ENCODE measurements around the gene NANS.

DNA sequence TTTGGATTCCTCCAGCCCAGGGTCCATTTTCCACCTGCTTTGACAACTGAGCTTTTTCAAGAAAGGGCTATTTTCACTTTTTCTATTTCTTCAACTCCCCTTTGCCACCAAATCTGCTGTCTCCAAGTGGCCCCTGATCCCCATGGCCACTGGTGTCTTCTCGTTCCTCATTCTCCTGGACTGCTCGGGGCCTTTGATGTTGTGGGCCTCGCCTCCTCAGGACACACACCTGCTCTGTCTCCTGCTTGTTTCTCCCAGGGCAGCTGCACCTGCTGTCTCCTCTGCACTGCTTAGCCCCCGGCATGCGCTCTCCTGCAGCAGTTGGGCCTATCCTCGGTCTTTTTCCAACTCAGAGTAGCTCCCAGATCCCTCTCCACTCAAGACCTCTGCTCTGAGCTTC, 16.3 kb upstream of the NANS start:
- TF ChIP-seq, protein P1, sequence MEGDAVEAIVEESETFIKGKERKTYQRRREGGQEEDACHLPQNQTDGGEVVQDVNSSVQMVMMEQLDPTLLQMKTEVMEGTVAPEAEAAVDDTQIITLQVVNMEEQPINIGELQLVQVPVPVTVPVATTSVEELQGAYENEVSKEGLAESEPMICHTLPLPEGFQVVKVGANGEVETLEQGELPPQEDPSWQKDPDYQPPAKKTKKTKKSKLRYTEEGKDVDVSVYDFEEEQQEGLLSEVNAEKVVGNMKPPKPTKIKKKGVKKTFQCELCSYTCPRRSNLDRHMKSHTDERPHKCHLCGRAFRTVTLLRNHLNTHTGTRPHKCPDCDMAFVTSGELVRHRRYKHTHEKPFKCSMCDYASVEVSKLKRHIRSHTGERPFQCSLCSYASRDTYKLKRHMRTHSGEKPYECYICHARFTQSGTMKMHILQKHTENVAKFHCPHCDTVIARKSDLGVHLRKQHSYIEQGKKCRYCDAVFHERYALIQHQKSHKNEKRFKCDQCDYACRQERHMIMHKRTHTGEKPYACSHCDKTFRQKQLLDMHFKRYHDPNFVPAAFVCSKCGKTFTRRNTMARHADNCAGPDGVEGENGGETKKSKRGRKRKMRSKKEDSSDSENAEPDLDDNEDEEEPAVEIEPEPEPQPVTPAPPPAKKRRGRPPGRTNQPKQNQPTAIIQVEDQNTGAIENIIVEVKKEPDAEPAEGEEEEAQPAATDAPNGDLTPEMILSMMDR (conservative IDR thresholded peaks at IDR 0.05; ENCODE audit: low read length): no peak
- TF ChIP-seq EZH2phosphoT487 (IDR thresholded peaks at IDR 0.05; ENCODE audit: borderline replicate concordance): no peak
